ENCODE measurements around the gene NRG4.
"Not testable (repeated sequence)": the region's sequence is repeated elsewhere in the genome, so short reads cannot be mapped to it uniquely, and the experiment has no call there.

NRG4 gene, protein sequence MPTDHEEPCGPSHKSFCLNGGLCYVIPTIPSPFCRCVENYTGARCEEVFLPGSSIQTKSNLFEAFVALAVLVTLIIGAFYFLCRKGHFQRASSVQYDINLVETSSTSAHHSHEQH

DNA sequence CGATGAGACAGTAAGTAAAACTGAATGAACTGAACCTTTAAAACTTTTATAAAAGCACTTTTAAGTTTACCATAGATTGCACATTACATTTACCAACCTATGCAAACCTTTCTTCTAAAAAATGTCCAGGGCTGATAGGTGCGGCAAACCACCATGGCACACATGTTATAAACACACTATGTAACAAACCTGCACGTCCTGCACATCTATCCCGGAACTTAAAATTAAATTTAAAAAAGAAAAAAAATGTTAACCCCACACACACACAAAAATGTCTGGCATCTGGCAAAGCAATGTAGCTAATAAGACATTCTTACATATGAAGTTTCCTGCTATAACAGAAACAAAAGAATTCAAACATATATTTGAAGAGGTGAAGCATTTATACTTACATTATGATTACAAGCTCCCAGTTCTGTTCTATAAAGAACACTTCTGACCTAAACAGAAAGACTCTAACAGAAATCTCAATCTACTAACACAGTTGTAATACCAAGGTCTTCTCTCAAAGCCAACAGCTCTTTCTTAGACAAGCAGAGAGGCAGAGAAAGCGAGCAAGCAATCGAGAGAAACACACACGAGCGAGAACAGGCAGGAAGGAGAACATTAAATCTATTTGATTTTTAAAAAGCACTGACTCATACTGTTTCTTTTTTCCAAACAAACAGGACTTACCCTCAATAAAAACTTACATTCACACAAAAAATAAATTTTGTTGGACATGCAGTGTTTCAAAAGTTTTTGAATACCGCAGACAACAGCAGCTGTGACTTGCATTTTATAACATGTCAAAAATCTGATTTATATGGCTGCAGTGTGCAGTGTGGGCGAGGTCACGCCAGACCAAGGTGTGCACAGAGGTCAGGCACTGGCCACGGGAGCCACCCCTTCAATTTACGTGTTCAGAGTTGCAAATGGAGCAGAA lies at the start of gene NRG4:
TSS of gene NRG4 (minus strand) at position 798 of the 925 bp plus-strand sequence. CDS start 1,194 bp downstream, outside the sequence.
- DNase-seq (ENCODE audit: low read depth in 2 of 3, low spot score in 2 of 3), result no peak

DNA sequence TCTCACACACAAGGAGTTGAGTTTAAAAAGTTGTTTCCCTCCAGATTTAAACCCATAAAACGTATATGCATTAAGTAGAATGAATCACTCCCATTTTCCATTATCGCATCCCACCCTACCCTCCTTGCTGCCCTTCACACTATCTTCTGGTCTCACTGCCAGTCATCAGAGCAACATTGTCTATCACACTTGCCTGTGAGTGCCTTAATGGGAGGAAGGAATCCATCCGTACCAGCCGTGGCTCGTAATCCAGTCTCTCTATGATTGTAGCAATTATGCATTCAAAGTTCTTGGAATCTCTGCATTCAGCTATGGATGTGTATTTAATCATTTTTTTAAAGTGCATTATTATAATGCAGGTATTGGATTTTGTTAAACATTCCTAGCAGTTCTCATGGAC lies 49.5 kb upstream of the NRG4 start:
- DNase-seq (ENCODE audit: low read depth in 2 of 3, low spot score in 2 of 3), result no peak

DNA sequence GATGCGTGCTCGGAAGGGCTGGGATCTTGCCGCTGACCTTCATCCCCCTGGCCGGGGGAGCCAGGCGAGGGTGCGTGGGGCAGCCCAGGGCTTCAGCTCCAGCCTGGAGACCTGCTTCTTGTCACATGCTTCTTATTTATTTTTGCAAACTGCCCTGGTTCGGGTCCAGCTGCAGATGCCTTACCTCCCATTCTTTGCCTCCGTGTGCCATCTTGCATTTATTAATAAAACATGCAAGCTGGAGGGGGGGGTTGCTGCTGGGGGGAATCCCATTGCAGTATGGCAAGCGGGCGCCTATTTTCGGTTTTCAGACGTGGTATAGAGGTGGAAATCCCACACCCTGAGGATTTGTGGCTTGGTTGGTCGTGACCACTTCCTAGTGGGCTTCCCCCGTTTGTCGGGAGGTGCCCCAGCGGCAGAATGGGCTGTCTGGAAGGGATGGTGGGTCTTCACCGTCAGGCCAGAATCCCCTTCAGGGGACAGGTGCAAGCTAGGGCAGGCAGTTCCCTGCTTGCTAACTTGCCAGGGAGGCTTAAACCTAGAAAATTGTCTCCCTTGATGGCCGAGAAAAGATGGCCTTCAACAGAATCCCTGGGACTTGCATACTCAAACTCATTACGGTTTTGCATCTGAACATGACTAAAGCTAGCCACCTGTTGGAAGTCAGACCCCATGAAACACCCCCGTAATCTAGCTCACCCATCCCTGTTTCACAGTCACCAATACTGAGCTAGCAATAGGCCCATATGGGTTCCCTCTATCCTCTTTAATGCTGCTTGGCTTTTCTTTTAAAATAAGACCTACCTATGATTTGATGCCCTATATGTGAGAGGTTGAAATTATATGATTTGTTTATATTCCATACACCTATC lies 48.1 kb upstream of the NRG4 start:
- peak in 2 of 3 experiments; percentile 33 to 57 for DNase-seq (ENCODE audit: low read depth in 2 of 3, low spot score in 2 of 3)

DNA sequence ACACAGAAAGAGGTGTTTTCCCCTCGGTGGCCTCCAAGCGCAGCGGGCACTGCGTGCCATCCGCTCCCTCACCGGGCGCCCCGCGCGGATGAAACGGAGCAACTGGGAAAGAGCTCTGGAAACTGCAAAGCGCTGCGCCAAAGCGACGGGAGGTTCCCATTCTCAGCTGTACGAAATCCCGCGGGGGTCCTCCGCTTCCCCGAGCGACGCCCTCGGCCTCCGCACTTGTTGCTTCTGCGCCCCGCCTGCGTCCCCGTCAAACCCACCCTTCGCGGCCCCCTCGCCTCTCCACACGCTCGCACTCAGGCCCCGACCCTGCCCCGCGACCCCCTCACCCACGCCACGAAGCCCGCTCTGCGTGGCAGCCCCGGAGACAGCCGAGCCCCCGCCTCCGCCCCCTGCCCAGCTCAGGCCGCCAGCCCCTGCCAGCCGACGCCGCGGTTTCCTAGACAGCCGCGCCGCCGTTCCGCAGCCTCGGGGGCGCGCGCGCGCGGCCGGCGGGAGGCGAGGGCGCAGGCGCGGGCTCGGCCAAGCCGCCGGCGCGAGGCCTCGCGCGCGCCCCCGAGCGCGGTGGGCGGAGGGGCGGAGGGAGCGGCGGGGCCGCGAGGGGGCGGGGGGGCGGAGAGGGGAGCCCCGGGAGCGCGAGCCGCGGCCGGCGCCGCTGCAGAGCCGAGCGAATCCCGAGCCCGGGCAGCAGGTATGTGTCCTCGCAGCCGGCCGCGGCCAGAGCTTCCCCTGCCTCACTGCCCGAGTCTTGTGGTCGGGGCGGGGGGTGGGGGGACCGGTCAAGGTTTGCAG lies 47.3 kb upstream of the NRG4 start, which contains the start of gene TMEM266:
TSS of gene TMEM266 (plus strand) at position 666 of the 798 bp plus-strand sequence. CDS start 74,279 bp downstream, outside the sequence.
- no peak for DNase-seq (ENCODE audit: low read depth in 2 of 3, low spot score in 2 of 3)

DNA sequence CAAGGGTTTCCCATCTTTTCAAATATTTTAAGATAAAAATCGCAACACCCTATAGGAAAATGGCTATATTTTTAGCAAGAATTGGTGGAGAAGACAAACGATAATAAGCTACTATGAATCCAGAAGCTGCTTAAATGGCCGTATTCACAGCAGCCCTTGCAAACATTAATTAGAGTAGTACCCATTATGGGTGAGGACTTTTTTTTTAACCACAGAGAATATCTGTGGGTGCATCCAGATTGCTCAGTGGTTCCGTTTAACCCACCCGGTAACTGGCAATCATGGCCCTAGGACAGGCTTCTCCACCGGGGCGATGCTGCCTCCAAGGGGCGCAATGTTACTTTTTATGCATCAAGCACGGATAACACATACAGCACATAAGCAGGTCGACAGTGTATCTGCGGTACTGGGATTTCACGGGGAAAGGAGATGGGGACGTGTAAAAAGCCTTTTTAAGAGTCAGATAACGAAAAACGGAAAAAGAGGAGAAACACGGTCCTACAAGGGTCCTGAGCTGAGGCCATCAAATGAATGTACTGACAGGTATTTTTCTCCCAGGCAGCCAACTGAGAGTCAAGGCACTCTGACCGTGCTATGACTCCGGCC lies 46.6 kb upstream of the NRG4 start:
- DNase-seq (ENCODE audit: low read depth in 2 of 3, low spot score in 2 of 3), result peak in 1 of 3 experiments; percentile 8

DNA sequence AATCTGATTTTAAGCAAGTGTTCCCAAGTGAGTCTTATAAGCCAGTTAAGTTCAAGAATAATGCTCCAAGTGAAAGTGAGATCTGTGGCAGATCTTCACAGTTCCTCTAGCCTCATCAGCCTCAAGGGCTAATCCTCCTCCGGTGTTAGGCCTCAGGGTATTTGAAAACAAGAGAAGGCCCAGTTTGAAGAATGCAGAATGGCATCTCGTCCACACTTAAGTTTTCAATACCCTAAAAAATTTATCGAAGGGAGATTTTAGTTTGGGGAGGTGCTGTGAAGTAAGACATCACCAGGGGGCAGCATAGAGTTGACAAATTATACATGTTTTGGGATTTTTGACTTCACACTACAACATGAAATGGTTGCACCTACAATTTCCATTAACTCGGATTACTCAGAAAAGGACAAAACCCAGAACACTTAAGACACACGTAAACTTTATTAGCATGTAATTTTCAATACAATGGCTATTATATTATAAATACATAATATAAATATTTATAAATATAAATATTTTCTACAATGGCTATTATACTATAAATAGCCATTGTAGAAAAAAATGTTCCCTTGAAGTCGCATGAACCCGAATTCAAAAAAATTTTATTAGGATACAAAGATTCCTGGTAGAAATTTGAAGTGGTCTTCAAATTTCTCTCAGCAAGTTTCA lies 45.2 kb upstream of the NRG4 start:
- no peak for DNase-seq (ENCODE audit: low read depth in 2 of 3, low spot score in 2 of 3)

DNA sequence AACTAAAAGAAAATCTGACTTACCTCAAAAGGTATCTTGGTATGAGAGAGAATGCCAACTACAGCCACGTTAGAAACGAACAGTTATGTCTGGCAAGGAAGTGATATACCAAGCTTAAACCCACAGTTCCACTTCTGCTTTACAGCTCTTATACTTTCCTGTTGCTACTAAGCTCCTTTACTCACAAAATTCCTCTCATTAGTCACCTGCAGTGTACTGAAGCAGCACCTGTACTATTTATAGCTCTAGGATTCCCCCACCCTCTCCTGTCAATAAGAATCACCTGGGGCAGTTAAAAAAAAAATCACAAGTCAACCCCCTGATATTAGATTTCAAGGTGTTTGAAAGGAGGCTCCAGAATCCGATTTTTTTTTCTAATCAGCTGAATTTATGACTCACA lies 44.7 kb upstream of the NRG4 start:
- no peak for DNase-seq (ENCODE audit: low read depth in 2 of 3, low spot score in 2 of 3)

DNA sequence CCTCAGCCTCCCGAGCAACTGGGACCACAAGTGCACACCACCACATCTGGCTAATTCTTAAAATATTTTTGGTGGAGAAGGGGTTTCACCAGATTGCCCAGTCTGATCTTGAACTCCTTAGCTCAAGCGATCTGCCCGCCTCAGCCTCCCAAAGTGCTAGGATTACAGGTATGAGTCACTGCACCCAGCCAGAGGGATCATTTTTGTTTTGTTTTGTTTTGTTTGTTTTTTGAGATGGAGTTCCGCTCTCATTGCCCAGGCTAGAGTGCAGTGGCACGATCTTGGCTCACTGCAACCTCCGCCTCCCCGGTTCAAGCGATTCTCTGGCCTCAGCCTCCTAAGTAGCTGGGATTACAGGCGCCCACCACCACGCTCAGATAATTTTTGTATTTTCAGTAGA lies 42.0 kb upstream of the NRG4 start:
- not testable (repeated sequence) for DNase-seq (ENCODE audit: low read depth in 2 of 3, low spot score in 2 of 3)

DNA sequence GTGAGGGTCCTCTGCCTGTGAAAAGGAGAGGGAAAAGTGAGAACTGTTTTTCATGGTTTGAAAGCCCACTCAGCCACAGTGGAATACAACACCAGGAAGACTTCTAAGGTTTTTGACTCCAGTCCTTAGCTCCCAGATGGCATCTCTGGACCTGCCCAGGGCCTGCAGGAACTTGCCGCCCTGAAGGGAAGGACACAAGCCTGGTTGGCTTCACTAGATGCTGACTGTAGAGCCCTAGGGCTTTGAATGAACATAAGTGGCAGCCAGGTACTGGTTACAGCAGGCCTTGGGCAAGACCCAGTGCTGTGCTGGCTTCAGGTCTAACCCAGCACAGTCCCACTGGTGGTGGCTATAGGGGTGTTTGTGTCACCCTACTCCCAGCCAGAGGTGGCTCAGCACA lies 26.3 kb upstream of the NRG4 start:
- no peak for DNase-seq (ENCODE audit: low read depth in 2 of 3, low spot score in 2 of 3)

DNA sequence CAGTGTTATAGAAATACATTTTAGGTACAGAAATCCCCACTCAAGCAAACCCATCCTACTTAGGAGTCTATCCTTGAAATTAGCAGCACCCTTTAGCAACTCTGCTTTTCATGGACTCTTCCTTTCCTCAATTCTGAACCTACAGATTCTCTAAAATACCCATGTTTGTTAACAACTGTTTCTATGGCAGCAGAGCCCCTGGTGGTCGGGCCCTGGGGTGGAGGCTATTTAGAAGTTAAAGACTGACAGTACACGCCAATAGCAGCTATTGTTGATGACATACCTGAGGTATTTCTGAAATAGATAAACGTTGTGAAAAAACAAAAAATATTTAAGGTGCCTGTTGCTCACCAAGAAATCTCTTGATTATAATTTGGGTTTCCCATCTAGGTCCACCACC lies 23.4 kb upstream of the NRG4 start:
- DNase-seq (ENCODE audit: low read depth in 2 of 3, low spot score in 2 of 3), result no peak

DNA sequence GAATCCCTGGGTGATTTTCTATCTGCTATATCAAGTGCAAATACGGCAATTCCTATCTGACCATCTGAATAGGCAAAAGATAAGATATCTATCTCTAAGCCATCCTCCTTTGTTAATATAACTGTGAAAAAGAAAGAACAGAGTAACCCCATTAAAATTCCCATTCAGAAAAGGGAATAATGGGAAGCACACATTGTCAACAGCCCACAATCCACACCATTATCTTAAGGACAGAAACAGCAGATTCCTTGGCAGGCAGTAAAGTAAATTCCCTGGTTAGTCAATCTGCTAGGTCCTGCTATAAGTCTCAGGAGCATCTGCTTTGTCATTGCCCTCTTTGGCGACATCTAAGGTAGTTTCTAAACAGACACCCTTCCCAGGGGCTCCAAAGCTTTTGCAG lies 21.9 kb upstream of the NRG4 start:
- DNase-seq (ENCODE audit: low read depth in 2 of 3, low spot score in 2 of 3), result no peak

DNA sequence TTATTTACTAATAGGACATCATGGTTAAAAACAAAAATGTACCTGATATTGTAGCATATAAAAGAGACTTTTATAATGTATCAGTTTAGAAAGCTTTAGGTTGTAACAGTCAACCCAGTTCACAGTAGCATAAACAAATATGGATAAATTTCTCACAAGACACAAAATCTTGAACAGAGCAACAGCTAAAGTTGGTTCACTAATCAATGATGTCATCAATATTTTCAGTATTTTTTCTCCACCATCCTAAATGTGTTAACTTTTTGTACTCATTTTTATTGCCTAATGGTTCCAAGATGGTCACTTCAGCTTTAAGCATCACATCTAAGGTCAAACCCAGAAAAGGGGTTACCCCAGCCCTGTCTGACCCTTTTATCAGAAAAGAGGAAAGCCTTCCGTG lies 21.2 kb upstream of the NRG4 start:
- no peak for DNase-seq (ENCODE audit: low read depth in 2 of 3, low spot score in 2 of 3)

DNA sequence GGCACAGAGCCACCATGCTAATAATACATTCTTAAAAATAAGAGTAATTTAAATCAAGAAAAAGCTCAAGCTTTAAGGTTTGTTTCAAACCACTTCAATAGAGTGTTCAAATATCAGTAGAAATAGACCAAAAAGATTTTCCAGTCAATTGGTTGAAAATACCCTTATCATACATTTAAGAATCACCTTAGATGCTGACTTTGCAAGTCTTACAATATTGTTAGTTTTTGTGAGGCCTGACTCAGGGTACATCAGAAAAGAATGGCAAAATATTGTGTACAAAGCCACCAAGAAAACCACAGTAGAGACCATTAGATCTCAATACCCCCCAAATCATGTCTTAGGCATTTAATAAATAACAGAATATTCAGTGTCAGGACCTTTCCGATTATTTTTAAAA lies 19.8 kb upstream of the NRG4 start:
- no peak for DNase-seq (ENCODE audit: low read depth in 2 of 3, low spot score in 2 of 3)

DNA sequence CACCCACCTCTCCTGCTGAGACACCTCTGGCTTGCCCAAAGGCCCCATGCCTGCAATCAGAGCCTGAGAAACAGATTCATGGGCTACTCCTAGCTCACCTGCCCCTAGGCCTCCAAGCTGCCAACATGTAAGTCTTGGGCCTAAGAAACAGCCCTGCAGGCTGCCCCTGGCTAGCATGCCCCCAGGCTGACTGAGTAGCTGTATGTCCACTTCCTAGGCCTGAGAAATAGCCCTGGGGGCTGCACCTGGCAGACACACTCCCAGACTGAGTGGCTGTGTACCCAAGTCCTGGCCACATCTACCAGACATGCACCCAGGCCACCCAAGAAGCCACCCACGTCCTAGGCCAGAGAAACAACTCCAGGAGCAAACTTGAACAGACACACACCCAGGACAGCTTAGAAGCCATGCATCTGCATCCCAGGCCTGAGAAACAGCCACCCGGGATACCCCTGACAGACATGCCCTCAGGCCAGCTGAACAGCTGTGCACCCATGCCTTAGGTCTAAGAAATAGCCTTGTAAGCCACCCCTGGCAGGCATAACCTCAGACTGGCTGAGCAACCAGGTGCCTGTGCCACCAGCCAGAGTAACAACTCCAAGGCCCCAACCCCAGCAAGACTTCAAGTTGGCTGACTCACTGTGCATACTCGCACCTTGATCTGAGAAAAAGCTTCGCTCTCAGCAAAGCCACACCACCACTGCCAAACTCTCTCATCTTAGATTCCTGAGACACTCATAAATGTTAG lies 12.0 kb upstream of the NRG4 start:
- no peak for DNase-seq (ENCODE audit: low read depth in 2 of 3, low spot score in 2 of 3)

DNA sequence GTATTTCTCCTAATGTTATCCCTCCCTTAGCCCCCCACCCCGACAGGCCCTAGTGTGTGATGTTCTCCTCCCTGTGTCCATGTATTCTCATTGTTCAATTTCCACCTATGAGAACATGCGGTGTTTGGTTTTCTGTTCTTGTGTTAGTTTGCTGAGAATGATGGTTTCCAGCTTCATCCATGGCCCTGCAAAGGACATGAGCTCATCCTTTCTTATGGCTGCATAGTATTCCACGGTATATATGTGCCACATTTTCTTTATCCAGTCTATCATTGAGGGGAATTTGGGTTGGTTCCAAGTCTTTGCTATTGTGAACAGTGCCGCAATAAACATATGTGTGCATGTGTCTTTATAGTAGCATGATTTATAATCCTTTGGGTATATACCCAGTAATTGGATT lies 1.2 kb upstream of the NRG4 start:
- not testable (repeated sequence) for DNase-seq (ENCODE audit: low read depth in 2 of 3, low spot score in 2 of 3)

DNA sequence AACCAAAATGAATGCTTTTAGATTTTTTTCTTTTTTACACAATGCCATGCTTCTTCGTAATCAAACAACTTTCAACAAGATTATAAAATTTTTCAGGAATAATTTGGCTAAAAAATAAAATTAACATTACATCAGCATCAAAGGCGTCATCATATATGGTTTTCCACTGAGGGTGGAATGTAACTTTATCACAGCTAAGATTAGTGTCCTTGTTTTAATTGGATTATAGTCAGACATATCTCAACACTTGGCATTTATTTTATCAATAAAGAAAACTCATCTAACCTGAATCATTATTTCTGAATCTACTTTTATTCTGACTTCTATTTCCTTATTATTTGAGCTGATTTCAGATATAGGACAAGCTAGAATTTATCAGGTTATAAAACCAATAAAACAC lies 1.6 kb downstream of the NRG4 start:
- DNase-seq (ENCODE audit: low read depth in 2 of 3, low spot score in 2 of 3), result no peak

DNA sequence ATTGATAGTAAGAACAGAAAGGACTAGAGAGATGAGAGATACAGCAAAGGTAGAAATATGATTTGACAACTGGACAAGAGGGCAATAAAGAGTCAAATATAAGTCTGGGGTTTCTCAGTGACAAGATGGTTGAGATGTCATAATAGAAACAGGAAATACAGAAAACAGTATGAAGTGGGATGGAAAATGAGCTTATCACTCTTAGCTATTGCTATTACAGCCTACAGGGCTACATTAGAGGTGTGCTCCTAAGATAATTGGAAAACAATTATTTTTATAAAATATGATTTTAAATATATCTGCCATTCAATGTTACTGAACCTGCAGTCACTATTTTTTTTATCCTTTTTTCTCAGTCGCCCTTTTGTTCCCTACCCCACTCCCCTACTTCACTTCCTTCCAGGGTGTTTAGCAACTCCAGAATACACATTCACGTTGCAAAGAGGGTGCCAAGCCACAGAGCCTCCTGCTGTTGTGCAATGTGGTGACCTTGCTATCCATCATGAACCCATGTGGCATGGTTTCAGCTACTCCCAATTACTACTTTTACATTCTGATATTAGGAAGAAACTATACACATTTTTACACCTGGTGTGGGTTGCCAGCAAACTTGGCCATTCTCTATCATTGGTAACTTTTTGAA lies 6.0 kb downstream of the NRG4 start:
- DNase-seq (ENCODE audit: low read depth in 2 of 3, low spot score in 2 of 3), result no peak

DNA sequence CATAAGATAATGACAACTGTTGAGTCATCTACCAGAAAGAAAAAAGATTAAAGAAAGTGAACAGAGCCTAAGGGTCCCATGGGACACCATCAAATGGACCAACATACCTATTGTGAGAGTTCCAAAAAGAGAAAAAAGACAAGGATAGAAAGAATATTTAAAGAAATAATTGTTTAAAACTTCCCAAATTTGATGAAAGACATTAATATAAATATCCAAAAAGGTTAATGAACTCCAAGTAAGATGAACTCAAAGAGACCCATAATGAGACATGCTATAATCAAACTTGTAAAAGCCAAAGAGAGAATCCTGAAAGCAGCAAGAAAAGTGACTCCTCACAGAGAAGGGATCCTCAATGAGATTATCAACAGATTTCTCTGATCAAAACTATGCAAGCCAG lies 8.9 kb downstream of the NRG4 start:
- DNase-seq (ENCODE audit: low read depth in 2 of 3, low spot score in 2 of 3), result no peak

DNA sequence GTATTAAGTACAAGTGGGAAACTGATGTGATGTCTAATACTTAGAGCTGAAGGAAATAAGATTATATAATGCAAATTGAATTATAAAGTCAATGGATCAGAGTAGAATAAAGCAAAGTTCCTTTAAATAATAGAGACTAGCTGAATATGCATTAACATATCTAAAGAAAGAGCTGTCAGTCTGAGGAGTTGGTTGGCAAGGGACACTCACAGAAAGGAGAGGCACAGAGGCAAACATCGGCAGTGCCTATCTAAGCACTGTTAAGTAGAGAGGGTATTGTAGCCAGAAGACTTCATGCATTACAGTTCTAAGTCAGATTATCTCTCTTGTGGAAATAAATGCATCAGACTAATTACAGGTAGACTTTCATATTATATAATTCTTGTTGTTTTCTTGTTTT lies 16.6 kb downstream of the NRG4 start:
- no peak for DNase-seq (ENCODE audit: low read depth in 2 of 3, low spot score in 2 of 3)

All from activated CD8-positive, alpha-beta memory T cell treated with anti-CD3 and anti-CD28 coated beads for 48 hours (primary cell).